ENCODE results near the gene CDH4. TPM values are rescaled to one million over a fixed set of nuclear protein-coding genes. Genes with fewer than 3 reads are reported as not detected.

CDH4 gene
- polyA plus RNA-seq, 1 donor = 1.2 TPM

DNA sequence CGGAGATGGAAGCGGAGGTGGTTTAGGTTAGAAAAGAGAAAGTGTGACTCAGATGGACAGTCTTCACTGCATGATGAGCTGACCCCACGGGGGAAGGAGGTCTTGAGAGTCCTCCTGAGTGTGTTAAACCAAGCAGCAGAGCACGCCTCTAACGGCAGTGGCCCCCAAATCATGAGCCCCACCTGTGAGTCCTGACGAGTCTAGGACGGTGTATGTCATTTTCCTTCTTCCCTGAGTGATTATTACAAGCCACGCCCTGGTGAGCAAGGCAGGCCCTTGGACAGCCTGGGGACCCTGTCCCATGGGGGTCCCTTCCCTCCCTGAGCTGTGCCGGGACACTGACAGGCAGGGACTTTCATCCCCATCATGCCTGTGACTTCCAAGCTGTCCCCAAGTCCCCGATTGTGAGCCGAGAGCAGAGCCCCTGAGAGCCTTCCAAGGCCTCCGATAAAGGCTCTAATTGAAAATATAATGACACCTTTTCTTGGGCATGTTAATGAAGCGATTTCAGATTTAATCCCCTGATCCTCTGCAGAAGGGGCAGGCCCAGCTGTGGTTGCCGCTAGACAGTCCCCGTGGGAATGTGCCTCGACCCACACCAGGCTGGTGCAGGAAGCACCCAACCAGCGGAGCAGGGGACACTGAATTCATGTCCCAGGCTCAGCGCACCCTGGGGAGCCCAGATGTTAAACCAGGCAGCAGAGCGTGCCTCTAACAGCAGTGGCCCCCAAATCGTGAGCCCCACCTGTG is 493.5 kb downstream of the CDH4 start:
- DNase-seq (ENCODE audit: low read depth) = no peak

DNA sequence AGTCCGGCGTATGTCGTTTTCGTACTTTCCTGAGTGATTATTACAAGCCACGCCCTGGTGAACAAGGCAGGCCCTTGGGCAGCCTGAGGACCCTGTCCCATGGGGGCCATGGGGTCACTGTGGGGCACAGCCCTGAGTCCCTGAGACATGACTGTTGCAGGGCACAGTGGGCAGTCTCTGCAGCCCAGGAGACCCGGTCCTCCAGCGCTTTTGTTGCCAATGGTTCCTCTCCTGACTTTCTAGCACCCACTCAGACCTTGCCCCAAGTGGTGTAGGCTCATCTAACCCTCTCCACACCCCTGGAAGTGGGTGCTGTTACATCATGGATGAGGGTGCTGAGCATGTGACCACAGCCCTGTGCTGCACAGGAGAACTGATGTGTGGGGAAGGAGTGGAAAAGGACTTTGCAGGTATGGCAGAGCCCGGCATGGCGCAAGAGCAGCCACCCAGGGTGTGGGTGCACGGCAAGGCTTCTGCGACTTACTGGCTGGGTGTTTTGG is 494.1 kb downstream of the CDH4 start:
- DNase-seq (ENCODE audit: low read depth) = no peak

DNA sequence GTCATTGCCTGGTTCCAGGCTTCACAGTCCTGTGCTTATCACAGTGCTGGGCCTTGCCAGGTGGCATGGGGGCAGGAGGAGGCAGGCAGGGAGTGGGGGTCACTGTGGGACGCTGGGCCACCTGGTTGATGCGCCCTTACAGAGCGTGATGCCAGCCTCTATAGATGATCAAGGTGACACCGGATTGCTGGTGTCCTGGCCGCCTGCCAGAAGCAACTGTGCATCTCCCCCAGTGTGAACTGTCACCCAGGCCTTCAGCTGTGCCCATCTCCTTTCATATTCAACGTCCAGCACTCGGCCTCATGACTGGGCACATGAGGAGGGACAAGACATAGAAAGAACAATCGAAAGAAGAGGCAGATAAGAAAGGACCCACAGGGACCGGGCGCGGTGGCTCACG is 494.7 kb downstream of the CDH4 start:
- no peak for DNase-seq (ENCODE audit: low read depth)

DNA sequence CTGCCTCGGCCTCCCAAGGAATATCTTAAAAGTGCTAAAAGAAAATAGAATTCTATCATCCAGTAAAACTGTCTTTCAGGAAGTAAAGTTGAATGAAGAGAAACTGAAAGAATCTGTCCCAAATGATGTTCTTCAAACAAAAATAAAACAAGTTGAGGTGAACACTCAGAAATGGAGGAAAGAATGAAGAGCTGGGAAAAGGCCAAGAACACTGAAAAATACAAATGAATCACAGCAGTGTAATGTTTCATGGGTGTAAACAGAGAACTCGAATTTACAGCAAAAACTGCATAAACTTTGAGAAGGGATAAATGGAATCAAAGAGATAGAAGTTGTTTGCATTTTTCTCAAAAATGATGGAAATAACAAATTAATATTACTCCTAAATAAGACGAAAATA is 496.3 kb downstream of the CDH4 start:
- DNase-seq (ENCODE audit: low read depth) = no peak

DNA sequence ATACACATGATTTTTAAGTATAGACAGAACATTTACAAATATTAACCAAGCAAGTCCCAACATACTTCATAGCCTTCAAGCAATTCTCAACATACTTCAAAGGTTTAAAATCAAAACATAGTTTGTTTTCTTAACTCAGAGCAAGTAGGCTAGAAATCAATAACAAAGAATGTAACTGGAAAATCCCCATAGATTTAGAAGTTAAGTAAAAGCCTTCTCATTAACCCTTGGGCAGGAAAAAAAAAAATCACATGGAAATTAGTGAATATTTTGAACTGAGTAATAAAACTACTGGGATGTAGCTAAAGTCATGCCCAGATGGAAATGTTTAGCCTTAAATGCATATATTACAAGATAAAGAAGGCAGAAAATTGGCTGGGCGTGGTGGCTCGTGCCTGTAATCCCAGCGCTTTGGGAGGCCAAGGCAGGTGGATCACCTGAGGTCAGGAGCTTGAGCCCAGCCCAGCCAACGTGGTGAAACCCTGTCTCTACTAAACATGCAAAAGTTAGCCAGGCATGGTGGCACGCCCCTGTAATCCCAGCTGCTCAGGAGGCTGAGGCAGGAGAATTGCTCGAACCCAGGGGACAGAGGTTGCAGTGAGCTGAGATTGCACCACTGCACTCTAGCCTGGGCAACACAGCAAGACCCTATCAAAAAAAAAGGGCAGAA is 497.5 kb downstream of the CDH4 start:
- DNase-seq (ENCODE audit: low read depth) = no peak

DNA sequence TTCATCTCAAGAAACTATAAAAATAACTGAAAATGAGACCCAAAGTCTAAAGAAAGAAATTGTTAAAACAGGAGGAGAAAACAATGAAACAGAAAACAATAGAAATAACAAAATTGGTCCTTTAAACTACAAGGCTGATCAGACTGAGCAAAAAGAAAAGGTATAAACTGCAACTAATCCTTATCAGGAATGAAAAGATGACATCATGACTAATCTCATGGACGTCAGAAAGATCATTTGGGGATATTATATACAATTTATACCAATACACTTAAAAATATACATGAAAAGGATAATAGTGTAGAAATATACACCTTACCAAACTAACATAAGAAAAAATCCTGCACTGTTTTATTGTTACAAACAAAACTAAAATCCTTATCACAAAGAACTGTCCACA is 498.0 kb downstream of the CDH4 start:
- DNase-seq (ENCODE audit: low read depth) = no peak

DNA sequence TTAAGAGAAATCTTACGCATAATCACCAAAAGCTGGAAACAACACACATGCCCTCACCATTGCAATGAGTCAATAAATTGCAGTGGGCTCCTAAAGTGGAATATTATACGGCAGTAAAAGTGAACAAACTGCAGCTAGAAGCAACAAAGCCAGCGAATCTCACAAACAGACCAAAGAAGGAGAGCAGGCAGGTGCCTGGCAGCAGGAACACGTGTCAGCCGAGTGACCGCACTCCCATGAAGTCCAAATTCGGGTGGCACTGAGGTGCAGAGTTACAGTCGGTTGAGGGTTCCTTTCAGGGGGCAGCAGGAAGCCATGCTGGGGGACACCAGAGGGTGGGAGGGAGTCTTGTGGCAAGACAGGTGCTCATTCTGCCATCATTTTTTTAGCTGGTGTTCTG is 500.5 kb downstream of the CDH4 start:
- DNase-seq (ENCODE audit: low read depth) = no peak

DNA sequence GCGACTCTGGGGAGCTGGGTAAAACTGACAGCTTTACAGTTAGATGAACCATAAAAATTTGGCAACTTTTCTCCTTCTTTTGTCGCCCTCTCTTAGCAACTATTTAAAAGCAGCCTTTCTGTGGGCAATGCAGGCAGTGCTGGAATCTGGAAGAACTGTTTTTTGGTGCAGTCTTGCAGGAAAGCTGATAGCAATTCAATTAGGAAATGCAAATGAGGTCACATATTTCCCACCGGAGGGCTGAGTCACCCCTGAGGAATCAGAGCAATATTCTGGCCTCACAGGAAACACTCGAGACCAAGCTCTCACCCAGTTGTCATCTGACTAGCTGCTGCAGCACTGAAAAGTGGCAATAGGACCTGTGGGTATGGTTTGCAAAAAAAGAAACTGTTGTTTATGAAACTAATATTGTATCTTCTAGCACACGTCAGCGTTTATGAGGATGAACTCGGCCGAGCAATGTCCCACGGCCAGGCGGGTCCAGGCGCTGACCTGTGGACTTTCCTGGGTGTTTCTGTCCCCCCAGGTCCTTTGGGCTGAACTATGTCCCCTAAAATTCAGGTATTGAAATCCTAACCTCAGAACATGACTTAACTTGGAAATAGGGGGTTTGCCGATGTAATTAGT is 501.4 kb downstream of the CDH4 start:
- DNase-seq (ENCODE audit: low read depth) = no peak

DNA sequence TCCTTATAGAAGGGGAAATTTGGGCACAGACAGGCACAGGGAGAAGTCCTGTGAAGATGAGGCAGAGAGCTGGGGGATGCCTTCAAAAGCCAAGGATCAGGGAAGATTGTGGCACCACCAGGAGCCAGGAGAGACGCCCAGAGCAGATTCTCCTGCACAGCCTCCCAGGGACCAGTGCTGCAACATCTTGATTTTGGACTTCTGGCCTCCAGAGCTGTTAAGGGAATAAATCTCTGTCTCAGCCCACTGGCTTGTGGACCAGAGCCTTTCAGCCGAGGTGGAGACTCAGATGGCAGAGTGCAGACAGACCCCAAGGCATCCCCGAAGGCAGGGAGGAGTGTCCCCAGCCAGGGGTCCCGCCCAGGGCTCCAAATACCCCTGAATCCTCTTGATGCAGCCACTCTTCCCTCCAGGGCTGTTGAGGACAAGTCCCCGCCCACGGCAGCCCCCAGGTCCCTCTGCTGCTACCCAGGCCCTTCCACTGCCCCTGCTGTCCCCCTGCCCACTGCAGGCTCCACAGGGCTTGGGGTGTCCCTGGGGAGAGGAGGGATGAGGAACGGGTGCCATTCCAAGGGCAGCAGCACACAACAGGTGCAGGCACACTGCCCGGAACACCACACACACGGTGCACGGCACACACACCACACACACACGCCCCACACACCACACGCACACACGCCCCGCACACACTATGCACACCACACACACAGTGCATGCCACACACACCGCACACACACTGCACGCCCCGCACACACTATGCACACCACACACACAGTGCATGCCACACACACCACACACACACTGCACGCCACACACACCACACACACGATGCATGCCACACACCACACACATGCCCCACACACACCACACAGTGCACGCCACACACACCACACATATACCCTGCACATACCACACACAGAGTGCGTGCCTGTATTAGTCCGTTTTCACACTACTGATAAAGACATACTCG is 502.2 kb downstream of the CDH4 start:
- no peak for DNase-seq (ENCODE audit: low read depth)

DNA sequence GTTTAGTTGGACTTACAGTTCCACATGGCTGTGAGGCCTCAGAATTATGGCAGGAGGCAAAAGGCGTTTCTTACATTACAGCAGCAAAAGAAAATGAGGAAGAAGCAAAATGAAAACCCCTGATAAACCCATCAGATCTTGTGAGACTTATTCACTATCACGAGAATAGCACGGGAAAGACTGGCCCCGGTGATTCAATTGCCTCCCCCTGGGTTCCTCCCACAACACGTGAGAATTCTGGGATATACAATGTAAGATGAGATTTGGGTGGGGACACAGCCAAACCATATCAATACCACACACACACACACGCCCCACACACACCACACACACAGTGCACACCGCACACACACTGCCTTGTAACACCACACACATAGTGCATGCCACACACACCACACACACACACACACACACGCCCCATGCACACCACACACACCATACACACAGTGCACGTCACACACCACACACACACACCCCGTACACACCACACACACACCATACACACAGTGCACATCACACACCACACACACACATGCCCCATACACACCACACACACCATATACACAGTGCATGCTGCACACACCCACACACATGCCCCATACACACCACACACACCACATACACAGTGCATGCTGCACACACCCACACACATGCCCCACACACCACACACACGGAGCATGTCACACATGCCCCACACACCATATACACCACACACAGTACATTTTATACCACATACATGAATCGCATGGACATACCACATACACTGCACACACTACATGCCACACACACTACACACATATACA is 503.1 kb downstream of the CDH4 start:
- DNase-seq (ENCODE audit: low read depth) = no peak

DNA sequence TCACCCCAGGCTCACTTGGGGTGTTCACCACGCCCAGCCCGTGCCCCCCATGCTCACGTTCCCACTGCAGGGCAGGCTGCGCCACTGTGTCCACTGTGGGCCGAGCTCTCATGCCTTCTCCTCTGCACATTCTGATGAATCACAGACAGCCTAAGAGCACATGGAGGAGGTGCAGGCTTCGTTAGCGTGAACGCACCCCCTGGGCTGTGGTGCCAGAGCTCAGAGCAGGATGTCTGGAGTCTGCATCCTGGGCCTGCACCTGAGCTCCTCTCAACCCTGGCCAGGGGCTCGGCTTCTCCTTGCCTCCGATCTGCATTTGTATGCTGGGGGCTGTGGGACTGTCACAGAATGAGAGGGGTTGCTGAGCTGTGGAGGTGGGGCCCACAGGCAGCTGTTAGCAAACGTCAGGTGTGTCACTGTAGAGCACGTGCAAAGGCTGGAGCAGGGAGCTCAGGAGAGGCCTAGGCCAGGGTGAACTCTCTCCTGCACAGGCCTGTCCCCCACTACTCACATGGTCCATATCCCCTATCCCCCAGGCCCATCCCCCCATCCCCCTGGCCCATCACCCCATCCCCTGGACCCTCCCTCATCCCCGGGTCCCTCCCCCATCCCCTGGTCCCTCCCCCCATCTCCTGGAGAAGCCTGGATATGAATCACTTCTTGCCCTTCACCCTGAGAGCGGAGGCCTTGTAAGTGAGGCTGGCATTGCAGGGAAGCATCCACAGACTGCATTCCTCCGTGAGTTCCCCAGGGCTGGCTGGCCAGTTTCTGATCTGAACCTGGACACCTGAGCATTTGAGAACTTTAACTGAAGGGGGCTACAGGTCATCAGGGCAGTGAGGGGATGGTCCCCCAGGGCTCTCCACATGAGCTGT is 504.1 kb downstream of the CDH4 start:
- DNase-seq (ENCODE audit: low read depth) = no peak

DNA sequence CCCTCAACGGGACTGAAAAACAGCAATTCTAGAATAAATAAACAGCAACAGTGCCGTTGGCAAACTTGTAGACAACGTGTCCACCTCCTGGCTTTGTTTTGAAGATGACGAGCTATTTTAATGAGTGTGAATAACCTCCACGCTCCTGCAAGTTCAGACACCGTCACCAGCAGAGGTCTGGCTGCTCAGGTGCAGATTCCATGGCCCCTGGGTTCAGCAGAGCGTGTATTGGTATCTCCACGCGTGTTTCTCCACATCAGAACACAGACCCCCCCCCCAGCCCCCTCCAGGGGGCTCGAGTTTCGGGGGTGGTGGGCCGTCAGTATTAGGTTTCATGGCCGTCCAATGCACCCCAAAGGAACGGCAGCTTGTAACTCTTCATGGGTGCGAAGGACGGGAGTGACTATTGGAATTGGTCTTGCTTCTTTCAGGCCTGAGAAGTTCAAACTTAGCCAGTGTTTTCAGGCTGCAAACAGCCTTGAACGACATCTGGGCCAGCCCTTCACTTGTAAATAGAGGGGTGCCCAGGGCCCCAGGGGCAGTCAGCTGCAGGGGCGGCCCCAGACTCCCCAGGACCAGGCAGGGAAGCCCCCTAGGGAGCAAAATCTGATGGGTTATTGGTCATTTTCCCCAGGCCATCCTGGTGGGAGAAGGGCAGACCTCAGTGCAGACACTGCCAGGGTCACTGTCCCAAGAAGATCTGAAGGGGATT is 505.1 kb downstream of the CDH4 start:
- DNase-seq (ENCODE audit: low read depth) = no peak

DNA sequence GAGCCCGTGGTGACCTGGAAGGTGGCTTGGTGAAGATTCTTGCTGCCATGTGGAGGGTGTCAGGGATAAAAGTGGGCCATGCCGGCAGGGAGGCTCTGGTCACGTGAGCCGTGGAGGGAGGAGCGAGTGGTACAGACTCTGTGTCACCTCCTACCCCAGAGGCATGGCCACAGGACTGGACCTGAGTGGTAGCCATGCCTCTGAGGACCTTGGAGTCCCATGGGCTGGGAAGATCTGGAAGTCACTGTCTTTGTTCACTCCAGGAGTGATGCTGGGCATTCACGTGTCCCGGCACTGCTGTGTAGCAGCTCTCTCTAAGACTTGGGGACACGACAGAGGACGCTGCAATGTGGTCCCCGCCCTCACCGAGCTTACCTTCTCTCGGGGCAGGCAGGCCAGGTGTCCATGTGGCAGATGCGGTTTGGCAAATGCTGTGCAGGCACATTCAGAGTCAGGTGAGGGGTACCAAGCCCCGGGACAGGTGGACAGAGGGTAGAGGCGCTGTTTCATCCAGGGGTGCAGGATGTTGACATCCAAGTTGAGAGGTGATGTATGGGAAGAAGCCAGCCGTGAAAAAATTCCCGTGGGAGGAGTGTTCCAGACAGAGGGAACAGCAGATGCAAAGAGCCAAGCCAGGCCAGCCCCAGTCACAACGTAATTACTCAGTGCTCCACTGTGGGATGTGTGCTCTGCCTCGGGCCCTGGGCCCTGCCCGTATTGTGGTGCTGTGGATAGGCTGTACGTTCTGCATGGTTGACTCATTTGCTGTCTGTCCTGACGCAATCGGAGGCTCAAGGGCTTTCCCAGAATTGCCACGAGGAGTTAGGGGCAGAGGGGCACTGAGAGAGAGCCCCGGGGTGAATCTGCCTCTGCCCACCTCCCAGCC is 505.9 kb downstream of the CDH4 start:
- no peak for DNase-seq (ENCODE audit: low read depth)

DNA sequence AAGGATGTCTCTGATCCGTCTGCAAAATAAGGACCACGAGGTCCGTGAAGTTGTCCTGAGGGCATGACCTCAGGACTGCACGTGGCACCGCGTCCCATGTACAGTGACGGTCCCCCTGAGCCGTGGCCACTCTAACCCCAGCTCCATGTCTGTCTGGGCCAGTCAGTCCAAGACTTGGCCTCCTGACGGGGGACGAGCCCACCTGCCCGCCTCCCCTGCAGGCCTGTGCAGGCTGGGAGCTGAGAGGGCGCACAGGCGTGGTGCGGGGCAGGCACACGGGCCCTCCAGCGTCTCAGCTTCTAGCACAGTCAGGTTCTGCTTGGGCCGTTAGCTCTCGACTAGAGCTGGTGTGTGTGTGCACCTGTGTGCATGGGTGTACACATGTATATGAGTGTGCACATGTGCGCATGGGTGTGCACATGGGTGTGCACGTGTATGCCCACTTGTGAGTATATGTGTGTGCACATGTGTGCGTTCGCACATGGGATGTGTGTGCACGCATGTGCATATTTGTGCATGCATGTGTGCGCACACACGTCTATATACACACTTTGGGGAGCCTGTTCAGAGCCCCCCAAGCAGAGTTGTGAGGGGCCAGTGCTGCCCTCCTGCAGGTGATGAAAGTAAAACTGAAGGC is 506.6 kb downstream of the CDH4 start:
- no peak for DNase-seq (ENCODE audit: low read depth)

DNA sequence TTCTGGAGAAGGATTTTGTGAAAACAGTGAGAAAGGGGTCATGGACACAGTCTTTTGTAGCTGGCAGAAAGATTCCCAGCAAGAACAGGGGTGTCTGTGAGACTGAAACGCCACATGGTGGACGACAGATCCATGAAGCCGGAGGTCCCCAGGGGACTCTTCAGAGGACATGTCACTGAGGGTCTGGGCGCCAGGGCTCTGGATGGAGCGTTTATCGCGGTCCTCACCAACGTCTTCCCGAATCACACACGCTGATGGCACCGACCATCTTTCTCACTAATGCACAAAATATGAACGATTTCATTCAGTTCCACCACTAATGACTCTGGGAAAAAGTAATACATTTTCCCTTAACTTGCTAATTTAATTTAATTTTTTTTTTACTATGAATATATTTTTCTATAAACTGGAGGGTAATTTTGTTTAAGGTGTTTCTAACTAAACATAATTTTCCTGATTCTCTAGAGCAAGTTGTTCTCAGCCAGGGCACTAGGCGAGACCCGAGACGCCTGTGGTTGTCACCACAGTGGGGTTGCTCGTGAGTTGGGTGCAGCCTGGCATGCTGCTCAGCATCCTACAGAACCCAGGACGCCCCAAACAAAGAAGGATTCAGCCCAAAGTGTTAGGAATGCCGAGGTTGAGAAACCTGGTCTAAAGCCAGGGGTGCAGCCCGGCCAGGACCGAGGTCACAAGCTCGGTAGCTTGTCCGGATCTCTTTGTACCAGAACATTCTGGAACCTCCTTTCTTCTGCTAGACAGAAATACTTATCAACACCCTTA is 507.4 kb downstream of the CDH4 start:
- DNase-seq (ENCODE audit: low read depth) = no peak

DNA sequence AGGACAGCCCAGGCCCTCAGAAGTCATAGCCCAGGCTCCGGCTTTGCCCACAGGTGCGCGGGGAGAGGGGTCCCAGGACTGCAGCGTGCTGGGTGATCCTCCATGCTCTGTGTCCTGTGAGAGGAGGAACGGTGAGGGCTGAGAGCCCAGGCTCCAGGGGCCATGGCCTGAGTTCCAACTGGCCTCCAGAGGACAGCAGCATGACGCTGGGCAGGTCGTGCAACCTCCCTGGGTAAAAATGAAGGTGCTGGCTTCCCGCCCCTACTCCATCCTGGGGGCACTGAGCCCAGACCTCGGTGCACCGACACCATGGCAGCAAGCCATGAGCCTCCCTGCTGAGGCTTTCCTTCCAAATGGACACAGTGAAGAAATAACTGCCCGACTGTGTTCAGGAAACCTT is 508.3 kb downstream of the CDH4 start:
- no peak for DNase-seq (ENCODE audit: low read depth)

DNA sequence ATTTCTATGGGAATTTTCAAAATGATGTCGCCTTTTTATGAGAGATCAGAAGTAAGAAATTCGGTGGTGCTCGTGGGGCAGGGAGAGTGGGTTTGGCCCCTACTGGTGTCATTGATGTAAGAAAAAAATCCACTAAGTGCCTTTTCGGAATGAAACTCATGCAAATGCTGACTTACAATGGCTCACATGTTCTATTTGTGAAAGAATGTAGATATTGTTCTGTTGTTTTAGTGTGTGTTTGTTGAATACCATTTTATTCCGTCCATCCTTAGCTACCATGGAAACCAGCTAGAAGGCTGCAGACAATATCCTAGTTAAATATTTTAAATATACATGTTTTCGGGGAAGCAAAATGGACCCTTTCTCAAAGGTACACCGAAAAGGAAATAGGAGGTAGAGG is 508.7 kb downstream of the CDH4 start:
- no peak for DNase-seq (ENCODE audit: low read depth)

Measured in forelimb muscle (tissue), 1 donor.